GM08714 (cell line): ENCODE results near the gene PURA.

Source experiments
- H3K4me3 ChIP-seq: fragments of 200-500 bp; sonication (Bioruptor generic); 2 replicates; pipeline ENCODE4 v1.5.1; 2014; ENCODE audit warnings: mild to moderate bottlenecking, low read length, inconsistent platforms
- ZNF274 ChIP-seq: IDR thresholded peaks from 2 replicates; pipeline ENCODE4 v1.6.1; 2012; ENCODE audit warnings: mild to moderate bottlenecking, low read depth, low read length

PURA gene

DNA sequence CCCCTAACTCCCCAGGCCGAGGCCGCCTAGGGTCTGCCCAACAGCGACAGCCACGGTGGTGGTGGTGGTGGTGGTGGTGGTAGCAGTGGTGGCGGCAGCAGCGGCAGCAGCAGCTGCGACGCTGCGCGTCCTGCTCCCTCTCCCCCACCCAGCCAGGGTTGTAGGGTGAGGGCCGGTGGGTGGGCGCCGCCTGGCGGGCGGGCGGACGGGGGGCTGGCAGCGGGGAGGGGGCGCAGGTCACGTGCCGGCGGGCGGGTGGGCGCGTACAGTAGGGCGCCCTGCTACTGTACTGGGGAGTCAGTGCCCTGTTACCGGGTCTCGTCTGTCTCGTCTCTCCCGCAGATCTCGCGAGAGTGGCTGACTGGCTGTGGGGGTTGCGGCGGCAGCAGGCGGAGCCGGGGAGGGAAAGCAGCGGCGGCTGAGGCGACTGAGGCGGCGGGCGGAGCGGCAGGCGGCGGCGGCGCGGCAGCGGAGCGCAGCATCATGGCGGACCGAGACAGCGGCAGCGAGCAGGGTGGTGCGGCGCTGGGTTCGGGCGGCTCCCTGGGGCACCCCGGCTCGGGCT lies at the start of gene PURA:
Gene PURA (plus strand): TSS at position 411 of the 565 bp plus-strand sequence. CDS start 73 bp downstream, at position 484.
- no peak for TF ChIP-seq ZNF274
- peak within 1 kb of the TSS; percentile 66 for H3K4me3 ChIP-seq

DNA sequence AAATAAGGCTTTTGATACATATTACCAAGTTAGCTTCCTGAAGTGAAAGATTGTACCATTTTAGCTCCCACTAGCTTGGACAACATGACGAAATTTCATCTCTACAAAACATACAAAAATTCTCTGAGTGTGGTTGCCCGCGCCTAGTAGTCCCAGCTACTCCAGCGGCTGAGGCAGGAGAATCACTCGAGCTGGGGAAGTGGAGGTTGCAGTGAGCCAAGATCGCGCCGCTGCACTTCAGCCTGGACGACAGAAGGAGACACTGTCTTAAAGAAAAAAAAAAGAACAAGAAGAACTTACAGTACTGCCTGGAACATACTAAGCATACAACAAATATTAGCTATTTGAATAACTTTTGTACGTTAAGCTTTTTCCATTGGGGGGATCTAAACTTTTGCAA lies 41.1 kb upstream of the PURA start:
- no peak for TF ChIP-seq ZNF274

DNA sequence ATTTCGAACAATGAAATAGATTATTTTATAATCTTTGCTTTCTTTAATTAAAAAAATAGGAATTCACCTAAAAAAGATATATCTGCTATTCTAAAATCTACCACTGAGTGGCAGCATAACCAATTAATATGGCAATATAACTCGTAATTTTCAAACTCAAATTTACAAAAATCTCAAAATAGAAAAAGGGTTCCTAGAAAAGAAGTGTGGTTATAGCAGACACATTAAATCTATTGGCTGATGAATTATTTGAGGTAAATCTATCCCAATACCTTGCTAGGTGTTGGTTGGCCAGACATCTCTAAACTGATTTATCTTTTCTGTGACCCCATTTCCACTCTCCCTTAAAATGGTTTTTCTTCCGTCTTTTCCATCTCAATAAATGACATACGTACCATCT lies 40.6 kb upstream of the PURA start:
- no peak for TF ChIP-seq ZNF274
- no peak overlapping the region for H3K4me3 ChIP-seq

More for the DNA sequence above, 41.1 kb upstream of the PURA start:
- no peak overlapping the region for H3K4me3 ChIP-seq

DNA sequence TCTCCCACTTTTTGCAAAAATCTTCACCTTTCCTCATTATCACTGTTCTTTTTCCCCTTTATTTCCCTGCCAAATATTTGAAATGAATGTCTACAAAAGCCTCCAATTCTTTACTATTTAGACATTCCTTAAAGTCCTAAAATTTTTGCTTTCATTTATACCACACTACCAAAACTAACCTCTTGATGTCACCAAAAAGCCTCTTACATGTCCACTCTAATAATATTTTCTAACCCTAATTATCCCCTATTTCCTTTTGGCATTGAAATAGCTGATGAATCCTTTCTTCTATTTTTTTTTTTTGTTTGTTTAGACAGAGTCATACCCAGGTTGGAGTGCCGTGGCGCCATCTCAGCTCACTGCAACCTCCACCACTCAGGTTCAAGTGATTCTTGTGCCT lies 38.5 kb upstream of the PURA start:
- no peak for TF ChIP-seq ZNF274
- H3K4me3 ChIP-seq = no peak overlapping the region

DNA sequence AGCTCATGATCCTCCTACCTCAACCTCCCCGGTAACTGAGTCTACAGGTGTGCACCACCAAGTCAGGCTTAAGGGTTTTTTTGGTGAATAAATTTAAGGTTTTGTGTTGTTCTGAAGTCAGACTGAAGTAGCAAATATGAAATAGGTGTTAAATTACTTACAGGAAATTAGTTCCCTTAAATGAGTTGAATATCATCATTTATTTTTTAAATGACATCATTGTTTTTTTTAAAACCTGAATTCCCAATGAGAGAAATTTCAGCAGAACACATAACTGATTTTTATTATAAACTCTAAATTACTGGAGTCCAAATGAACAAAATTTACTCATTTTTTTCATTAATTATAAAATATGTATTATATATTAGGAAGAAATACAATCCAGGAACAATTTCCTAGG lies 37.8 kb upstream of the PURA start:
- H3K4me3 ChIP-seq = no peak overlapping the region
- TF ChIP-seq ZNF274 = no peak

DNA sequence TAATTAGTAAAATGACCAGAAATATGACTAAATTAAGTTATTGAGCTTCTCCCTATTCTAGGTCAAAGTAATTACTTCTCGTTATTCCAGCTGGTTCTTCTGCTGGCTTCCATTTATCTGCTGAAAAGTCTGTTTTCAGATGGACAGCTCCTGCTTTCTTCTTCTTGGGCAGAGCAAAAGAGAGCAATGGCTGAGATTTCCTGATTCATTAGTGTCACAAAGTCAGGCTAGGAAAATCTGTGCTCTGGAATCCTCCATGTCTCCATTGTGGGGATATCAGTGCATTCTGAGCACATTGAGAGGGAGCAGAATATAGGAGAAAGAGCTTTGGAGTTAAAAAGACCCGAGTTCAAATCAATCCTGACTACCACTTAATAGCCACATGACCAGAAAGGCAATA lies 37.1 kb upstream of the PURA start:
- no peak for TF ChIP-seq ZNF274
- H3K4me3 ChIP-seq = no peak overlapping the region

DNA sequence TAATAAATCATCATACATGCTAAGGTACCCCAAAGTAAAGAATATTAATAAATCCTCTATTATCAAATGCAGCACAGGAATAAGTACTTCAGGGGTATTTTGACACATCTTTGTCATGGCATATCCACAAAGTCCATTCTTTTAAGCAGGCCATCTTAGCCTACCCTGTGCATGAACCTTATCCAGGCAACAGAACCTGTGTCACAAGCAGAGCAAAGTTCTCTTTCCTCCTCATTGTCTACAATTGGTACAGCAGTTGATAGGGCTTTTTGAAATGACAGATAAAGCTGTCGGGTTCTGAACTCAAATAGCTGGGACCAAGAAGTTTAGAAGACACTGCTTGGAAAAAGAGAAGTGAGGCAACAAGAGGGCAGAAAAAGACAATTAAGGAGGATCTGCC lies 30.8 kb upstream of the PURA start:
- no peak for TF ChIP-seq ZNF274
- no peak overlapping the region for H3K4me3 ChIP-seq

DNA sequence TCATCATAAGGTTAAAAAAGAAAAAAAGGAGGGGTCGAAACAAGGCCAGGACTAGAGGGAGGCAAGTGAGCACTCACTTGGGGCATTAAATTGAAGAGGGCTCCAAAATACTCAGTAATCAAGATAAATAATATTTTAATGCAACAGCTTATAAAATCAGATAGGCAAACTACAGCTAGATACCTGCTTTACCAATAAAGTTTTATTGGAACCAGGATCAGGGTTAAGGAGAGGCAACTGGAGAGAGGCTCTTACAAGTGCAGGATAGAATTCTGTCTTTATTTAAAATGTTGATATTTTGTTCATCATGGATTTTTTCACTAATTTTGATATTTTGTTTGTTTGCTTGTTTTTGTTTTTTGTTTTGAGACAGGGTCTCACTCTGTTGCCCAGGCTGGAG lies 30.3 kb upstream of the PURA start:
- H3K4me3 ChIP-seq = no peak overlapping the region
- TF ChIP-seq ZNF274 = no peak

DNA sequence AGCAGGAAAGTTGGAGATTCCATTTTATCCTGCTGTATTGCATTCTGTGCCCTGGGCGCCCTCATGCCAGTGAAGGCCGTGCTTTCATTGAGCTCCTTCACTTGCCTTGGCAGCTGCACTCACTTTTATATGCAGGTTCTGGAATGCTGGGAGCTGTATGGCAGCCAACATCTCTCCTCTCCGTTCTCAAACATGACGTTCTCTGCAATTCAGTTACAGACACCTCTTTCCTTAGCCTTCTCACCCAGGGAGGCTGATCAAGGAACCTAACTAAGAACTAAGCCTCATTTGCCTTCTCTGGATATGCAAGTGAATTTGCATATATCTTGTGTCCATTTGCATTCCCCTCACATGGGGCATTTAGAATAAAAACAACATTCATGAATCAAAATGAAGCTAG lies 29.4 kb upstream of the PURA start:
- no peak overlapping the region for H3K4me3 ChIP-seq
- TF ChIP-seq ZNF274 = no peak

DNA sequence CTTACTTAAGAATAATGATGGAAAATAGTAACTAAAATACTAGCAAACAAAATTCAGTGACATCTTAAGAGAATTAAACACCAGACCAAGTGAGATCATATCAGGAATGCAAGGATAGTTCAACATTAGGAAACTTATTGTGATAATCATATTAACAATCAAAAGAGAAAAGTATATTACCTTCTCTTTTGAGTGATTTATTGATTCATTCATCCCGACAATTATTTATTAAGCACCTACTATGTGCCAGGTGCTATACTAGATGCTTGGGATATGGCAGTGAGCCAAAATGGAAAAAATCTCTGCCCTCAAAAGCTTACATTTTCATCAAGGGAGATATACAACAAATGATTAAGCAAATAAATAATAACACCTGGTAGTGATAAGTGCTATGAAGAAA lies 23.7 kb upstream of the PURA start:
- H3K4me3 ChIP-seq = no peak overlapping the region
- no peak for TF ChIP-seq ZNF274

DNA sequence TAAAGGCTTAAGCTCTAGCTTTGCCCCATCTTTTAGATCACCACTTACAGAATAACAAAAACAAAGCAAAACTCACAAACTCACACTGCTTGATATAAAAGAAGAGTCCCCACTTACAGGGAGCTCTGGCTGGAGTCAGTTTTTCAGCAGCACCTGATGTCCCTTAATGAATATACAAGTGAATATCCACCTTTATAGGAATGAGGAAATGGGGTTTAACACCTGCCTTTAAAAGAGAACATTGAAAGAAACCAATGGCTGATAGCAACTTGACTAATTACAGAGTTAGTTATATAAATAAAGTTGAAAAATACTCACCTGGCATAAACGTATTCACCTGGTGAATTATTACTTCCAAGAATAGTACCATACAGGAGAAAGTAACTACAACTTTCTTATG lies 20.7 kb upstream of the PURA start:
- no peak for TF ChIP-seq ZNF274
- no peak overlapping the region for H3K4me3 ChIP-seq

DNA sequence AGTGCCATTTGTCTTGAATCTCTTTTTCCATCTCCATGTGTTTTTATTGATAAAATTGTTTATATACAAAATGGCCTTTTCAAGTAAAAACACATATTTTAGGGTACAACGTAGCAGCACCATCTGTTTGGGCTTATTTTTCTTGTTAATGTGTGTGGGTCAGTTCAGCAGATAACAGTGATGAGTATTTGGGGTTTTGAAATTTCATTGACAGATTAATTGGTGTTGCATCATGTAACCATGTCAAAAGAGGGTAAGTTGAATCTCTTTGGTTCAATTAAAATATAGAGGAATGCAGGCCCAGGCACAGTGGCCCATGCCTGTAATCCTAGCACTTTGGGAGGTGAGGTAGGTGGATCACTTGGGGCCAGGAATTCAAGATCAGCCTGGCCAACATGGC lies 20.0 kb upstream of the PURA start:
- H3K4me3 ChIP-seq = no peak overlapping the region

DNA sequence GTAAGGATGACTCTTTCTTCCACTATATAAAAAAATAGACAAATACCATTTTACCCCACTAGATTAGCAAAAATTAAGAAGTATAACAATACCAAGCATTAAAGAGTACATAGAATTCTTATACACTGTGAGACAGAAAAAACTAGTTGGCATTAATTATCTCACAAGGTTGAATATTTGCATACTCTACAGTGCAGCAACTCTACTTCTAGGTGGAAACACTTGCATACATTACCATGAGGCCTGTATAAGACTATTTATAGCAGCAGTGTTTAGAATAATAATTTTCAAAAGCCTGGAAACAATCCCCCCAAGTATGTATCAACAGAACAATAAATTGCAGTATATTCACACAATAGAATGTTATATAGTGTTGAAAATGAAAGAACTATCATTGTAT lies 19.0 kb upstream of the PURA start:
- TF ChIP-seq ZNF274 = no peak
- H3K4me3 ChIP-seq = no peak overlapping the region

More for the DNA sequence above, 20.0 kb upstream of the PURA start:
- TF ChIP-seq ZNF274 = no peak

DNA sequence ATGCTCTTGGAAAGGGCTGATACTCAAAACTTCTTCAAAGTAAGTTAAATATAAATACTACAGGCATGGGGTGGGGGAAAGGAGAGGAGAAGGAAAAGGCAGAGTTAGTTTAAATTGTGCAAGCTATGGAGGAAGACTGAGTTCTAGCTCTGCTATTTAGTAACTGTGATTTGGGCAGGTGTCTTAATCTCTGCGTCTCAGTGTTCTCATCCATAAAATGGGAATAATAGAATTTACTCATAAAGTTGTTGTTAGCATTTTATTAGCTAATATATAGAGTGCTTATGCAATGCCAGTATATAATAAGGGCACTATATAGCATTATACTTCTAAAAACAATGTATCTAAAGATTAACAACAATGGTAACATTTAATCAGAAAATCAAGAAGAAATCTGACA lies 12.7 kb upstream of the PURA start:
- H3K4me3 ChIP-seq = no peak overlapping the region
- TF ChIP-seq ZNF274 = no peak

DNA sequence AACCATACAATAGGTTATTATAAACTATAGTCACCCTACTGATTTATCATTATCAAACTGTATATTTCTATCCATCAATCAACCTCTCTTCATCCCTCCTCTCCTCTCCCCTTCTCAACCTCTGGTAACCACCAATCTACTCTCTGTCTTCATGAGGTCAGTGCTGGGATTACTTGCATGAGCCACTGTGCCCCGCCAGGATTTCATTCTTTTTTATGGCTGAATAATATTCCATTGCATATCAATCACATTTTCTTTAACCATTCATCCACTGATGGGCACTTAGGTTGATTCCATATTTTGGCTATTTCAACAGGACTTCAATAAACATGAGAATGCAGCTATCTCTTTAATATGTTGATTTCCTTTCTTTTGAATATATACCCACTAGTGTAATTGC lies 10.8 kb upstream of the PURA start:
- TF ChIP-seq ZNF274 = no peak
- no peak overlapping the region for H3K4me3 ChIP-seq

DNA sequence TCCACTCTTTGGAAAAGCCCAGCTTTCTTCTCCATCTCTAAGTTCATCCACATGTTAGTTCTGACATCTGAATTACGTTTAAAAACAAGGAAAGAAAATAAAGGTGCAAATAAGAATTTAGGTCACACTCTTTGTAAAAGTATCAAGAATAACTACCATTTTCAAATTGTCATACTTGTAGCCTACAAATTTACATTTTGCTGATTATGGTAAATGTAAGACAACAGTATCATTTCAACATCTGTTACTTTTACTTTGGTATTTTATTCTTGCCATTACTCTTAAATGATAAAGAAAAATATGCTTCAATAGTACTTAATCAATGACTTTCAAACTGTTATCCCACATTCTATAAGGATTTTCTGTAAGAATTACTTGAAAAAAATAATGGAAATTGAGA lies 9.8 kb upstream of the PURA start:
- TF ChIP-seq ZNF274 = no peak
- no peak overlapping the region for H3K4me3 ChIP-seq
